HG03439 (cell line): ENCODE measurements around the gene ZSWIM4.
"Not testable (repeated sequence)": the region's sequence is repeated elsewhere in the genome, so short reads cannot be mapped to it uniquely, and the experiment has no call there.

ENCODE experiments used
- ATAC-seq: cut with Tn5 transposase; IDR thresholded peaks from one replicate; pipeline ENCODE4 v1.9.1; 2021; ENCODE audit warnings: mild to moderate bottlenecking, moderate library complexity; ENCODE audit not compliant: unreplicated experiment

The ZSWIM4 gene

DNA sequence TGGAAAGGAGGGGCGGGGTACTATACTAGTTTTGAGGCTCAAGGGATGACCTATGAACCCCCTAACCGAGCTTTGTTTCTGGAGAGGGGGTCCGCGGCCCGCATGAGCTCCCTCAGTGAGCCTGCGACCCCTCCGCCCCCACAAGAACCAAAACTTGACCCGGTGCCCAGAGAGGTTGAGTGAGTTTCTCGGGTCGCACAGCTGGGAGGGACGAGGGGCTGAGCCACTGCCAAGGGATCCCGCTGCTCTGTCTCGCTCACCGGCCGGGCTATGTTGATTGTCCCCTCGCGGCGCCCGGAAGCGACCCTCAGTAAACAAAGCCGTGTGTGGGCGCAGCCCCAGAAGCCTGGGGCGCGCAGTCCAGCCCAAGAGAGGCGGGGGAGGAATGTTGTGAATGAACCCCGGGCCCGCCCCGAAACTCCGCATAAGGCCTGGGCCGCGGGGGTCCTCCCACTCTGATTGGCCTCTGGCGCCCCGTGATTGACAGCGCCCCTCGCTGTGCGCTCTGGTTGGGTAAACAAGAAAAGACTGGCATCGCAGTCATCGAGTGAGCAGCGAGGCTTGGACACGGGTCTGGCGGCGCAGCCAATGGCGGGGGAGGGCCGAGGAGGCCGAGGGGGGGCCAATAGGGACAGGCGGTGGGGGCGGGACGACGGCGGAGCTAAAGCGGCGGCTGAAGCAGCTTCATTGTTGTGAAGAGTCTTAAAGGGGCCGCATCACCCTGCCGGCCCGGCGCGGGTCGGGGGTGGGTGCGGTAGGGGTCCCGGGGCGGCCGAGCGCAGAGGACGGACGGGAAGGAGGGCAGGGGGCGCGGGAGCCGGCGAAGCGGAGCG lies at the start of gene ZSWIM4:
ZSWIM4 (plus strand) TSS at position 687 of the 833 bp plus-strand sequence. CDS start 206 bp downstream, outside the sequence.
- peak; percentile 91 for ATAC-seq

- no peak for ATAC-seq
These were observed 48.2 kb upstream of the ZSWIM4 start for GRCh38 chr19:13747098-13747453.

- ATAC-seq: no peak
These were observed 46.9 kb upstream of the ZSWIM4 start for GRCh38 chr19:13748169-13748828.

- no peak for ATAC-seq
These were observed 43.8 kb upstream of the ZSWIM4 start for GRCh38 chr19:13751436-13751835.

GRCh38 chr19:13753622-13754021 lies 41.6 kb upstream of the ZSWIM4 start:
- ATAC-seq: not testable (repeated sequence)

- no peak for ATAC-seq
These were observed 39.0 kb upstream of the ZSWIM4 start for GRCh38 chr19:13756210-13756609.

DNA sequence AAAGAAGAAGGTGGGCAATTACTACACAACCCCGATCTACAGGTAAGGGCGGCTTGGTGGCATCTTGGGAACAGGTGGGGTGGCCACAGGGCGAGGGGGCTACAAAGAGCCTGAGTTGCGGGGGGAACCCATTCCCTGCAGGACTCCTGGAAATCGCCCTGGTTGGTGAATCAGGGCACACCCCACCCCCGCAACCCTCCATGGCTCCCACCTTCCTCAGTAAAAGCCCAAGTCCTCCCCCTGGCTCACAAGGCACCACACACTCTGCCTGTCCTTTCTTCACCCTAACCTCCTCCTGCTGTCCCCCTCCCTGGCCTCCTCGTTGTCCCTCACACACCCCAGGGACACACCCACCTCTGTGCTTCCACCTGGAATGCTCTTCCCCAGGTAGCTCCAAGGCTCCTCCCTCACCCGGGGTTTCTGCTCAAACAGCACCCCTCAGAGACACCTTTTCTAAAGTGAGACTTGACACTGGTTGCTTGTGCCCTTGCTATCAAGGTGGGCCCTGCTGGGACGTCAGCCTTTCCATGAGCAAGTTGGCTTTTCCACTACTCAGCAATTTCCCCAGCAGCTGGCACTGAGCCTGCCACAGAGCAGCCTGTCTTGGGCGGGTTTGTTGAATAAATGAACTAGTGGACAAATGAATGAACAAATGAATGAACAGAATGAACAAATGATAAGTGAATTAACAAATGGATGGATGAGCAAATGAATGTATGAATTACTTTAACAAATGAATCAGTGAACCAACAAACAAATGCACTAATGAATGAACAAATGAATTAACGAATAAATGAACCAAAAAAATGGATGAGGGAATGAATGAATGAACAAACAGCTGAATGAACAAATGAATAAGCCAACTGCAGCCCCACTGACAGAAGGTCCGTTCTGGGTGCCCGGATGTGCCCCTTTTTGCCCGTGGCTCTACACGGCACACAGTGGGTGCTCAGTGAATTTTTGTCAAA lies 37.2 kb upstream of the ZSWIM4 start:
- ATAC-seq: no peak

- ATAC-seq: no peak
These were observed 36.4 kb upstream of the ZSWIM4 start for GRCh38 chr19:13758795-13759194.

DNA sequence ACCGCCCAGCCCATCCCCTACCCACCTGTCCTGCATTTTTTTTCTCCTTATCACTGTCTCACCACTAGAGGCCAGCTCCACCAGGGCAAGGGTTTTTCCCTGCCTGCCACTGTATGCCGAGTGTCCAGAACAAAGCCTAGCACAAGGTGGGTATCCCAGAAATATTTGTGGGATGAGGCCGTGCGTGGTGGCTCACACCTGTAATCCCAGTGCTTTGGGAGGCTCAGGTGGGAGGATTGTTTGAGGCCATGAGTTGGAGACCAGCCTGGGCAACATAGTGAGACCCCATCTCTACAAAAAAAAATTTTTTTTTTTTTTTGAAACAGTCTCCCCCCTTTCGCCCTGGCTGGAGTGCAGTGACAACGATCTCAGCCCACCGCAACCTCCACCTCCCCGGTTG lies 33.8 kb upstream of the ZSWIM4 start:
- ATAC-seq: no peak

- ATAC-seq: no peak
These were observed 32.5 kb upstream of the ZSWIM4 start for GRCh38 chr19:13762635-13763235.

GRCh38 chr19:13763265-13763664 lies 32.0 kb upstream of the ZSWIM4 start:
- no peak for ATAC-seq

DNA sequence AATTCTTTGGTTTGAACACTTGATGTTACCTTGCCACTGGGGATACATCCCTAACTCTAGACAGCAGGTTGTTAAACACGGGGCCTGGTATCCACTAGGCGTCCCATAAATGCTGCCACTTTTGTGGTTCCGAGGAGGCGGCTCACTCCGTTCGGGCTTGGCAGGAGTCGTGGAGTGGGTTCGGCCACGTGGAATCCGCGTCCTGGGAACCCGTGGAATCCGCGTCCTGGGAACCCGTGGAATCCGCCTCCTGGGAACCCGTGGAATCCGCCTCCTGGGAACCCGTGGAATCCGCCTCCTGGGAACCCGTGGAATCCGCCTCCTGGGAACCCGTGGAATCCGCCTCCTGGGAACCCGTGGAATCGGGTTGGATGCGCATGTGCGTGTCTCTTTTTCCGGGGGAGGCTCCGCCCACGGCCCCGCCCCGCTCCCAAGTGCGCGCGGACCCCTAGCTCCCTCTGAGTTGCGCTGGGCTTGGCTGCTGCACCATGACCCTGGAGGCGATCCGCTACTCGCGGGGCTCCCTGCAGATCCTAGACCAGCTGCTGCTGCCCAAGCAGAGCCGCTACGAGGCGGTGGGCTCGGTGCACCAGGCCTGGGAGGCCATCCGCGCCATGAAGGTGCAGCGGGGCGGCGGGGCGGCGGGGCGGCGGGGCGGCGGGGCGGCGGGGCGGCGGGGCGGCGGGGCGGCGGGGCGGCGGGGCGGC lies 31.0 kb upstream of the ZSWIM4 start, which contains the start of gene MRI1:
MRI1 (plus strand) TSS at position 422 of the 707 bp plus-strand sequence; CDS start at position 489, 67 bp downstream.
- ATAC-seq: no peak

- no peak for ATAC-seq
These were observed 30.3 kb upstream of the ZSWIM4 start for GRCh38 chr19:13764821-13765394.

GRCh38 chr19:13765395-13766094 lies 29.7 kb upstream of the ZSWIM4 start:
- ATAC-seq: no peak

DNA sequence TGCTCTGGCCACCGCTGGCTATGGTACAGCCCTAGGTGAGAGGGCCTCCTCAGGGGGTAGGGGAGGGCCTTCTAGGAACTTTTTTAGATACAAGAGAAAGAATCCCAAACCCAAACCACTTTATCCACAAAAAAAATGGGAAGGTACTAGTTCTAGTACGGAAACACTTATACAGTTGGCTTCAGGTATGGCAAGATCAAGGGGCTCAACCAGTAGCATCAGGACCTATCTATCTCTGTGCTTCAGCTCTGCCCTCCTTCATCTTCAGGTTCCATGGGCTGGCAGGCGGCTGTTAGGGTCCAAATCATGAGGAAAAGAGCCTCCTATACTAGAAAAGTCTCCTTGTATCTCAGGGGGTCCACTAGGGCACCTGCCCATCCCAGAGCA lies 29.2 kb upstream of the ZSWIM4 start:
- no peak for ATAC-seq

DNA sequence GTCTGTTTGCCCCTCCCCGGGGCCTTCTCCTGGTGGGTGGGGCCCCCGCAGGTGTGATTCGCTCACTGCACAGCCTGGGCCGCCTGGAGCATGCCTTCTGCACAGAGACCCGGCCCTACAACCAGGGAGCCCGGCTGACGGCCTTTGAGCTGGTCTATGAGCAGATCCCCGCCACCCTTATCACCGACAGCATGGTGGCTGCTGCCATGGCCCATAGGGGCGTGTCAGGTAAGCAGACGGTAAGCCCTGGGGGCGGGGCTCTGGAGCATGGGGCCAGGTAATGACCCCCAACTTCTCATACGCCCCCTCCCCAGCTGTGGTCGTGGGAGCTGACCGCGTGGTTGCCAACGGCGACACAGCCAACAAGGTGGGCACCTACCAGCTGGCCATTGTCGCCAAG lies 26.7 kb upstream of the ZSWIM4 start:
- ATAC-seq: no peak

GRCh38 chr19:13770013-13770635 lies 25.1 kb upstream of the ZSWIM4 start:
- no peak for ATAC-seq
